GM12878 (cell line): ENCODE measurements around the gene TMEM161A. TPM values are rescaled to one million over a fixed set of nuclear protein-coding genes. Genes with fewer than 3 reads are reported as not detected.

ENCODE experiments used
- ATAC-seq: fragments of 200-7000 bp; cut with Tn5 transposase; 3 replicates; pipeline ENCODE4 v1.9.1; 2020; ENCODE audit warnings: mild to moderate bottlenecking, moderate library complexity
- BruUV-seq: library from RNA; stranded (reverse); fragments of 400-500 nt; replicated peaks from 2 replicates; lab custom pipeline; 2021; lab: Mats Ljungman, UMichigan
- CTCF ChIA-PET: fragments of 300-600 bp; sonication (Branson Sonifier 250); formaldehyde crosslinking; extraction: SDS; loops from one replicate; lab custom pipeline; 2021; ENCODE audit warnings: inconsistent platforms; lab: Yijun Ruan, JAX
- POLR2A ChIA-PET: fragments of 350-600 bp; formaldehyde crosslinking; extraction: SDS; loops from one replicate; lab custom pipeline; 2021; ENCODE audit warnings: inconsistent platforms; lab: Charles Lee
- RAD21 ChIA-PET: fragments of 300-600 bp; sonication (Branson Sonifier 250); formaldehyde crosslinking; loops from one replicate; lab custom pipeline; 2023; ENCODE audit warnings: antibody characterized with exemption; ENCODE audit not compliant: unreplicated experiment; lab: Charles Lee
- SMC1A ChIA-PET: fragments of 300-600 bp; sonication (Branson Sonifier 250); formaldehyde crosslinking; loops from one replicate; lab custom pipeline; 2023; ENCODE audit not compliant: unreplicated experiment, uncharacterized antibody; lab: Charles Lee
- DNase-seq: peaks from one replicate; pipeline ENCODE4 v3.0.0-alpha.2; 2011; ENCODE audit warnings: low read depth, low spot score
- FAIRE-seq: peaks from 3 replicates; lab custom pipeline; 2011; peaks lifted over from hg19 to GRCh38; lab: Jason Lieb, UNC
- H2AFZ ChIP-seq: 2 replicates; pipeline ENCODE4 v1.6.0; 2011; ENCODE audit warnings: low read depth, low read length, control low read depth; ENCODE audit not compliant: control insufficient read depth
- H3K27ac ChIP-seq: 2 replicates; pipeline ENCODE4 v1.5.1; 2011; ENCODE audit warnings: control low read depth; ENCODE audit not compliant: control insufficient read depth, insufficient read depth
- H3K27me3 ChIP-seq, 2 experiments: replicated peaks in 1 of 2; 2 replicates each; pipeline versions ENCODE4 v1.6.0 to v1.6.1; 2011; ENCODE audit warnings: low read length in 1 of 2; ENCODE audit not compliant: control insufficient read depth in 2 of 2, insufficient read depth in 2 of 2
- H3K36me3 ChIP-seq, 2 experiments: 2 replicates each; pipeline ENCODE4 v1.5.1; 2011; ENCODE audit warnings: low read length in 1 of 2; ENCODE audit not compliant: control insufficient read depth in 2 of 2, insufficient read depth in 2 of 2
- H3K4me1 ChIP-seq: 2 replicates; pipeline ENCODE4 v1.6.1; 2011; ENCODE audit warnings: mild to moderate bottlenecking, low read length, moderate library complexity, mixed read lengths; ENCODE audit not compliant: control insufficient read depth, insufficient read depth
- H3K4me2 ChIP-seq: 2 replicates; pipeline ENCODE4 v1.6.0; 2011; ENCODE audit warnings: control low read depth; ENCODE audit not compliant: control insufficient read depth, insufficient read depth
- H3K4me3 ChIP-seq: fragments of 200-600 bp; sonication (generic); 2 replicates; pipeline ENCODE4 v1.5.1; 2016
- H3K79me2 ChIP-seq: 2 replicates; pipeline ENCODE4 v1.6.0; 2011; ENCODE audit warnings: low read length; ENCODE audit not compliant: control insufficient read depth, insufficient read depth
- H3K9ac ChIP-seq: 2 replicates; pipeline ENCODE4 v1.8.0; 2011; ENCODE audit warnings: low read length, control low read depth, mixed read lengths; ENCODE audit not compliant: control insufficient read depth, insufficient read depth
- H3K9me3 ChIP-seq: replicated peaks from 3 replicates; pipeline ENCODE4 v1.5.1; 2011; ENCODE audit warnings: mild to moderate bottlenecking, low read length; ENCODE audit not compliant: control insufficient read depth, insufficient read depth
- H4K20me1 ChIP-seq: 2 replicates; pipeline ENCODE4 v1.6.0; 2011; ENCODE audit not compliant: control insufficient read depth, insufficient read depth
- BCL11A ChIP-seq: IDR thresholded peaks from 2 replicates; pipeline ENCODE4 v1.6.1; 2011; ENCODE audit warnings: low read depth, low read length
- BMI1 ChIP-seq: fragments of 450-650 bp; IDR thresholded peaks from 2 replicates; pipeline ENCODE4 v1.6.1; 2016; ENCODE audit warnings: mild to moderate bottlenecking, moderate library complexity, borderline replicate concordance
- CBX5 ChIP-seq: sonication (generic); IDR thresholded peaks from 2 replicates; pipeline ENCODE4 v1.6.1; 2016; ENCODE audit warnings: low read depth, moderate library complexity, mild to moderate bottlenecking, inconsistent platforms
- KLF5 ChIP-seq: fragments of 450-650 bp; IDR thresholded peaks from 2 replicates; pipeline ENCODE4 v1.6.1; 2014; ENCODE audit warnings: mild to moderate bottlenecking; ENCODE audit not compliant: partially characterized antibody
- WGBS: methylation state at CpG from one replicate; pipeline ENCODE4 v1.1.6; 2016; ENCODE audit warnings: low lambda C conversion rate; ENCODE audit not compliant: insufficient replicate concordance, insufficient coverage; ENCODE audit errors: missing lambda C conversion rate; 5-methylcytosine and 5-hydroxymethylcytosine counted together
- in situ Hi-C: fragments of 300-500 bp; cut with MboI; formaldehyde crosslinking; loops from 9 replicates; pipeline ENCODE4 v1.14.3; 2018; ENCODE audit warnings: mixed read lengths
- intact Hi-C: fragments of 100-400 bp; cut with micrococcal nuclease; formaldehyde crosslinking; loops from one replicate; pipeline ENCODE4 v1.14.2; 2022; ENCODE audit not compliant: unreplicated experiment
- polyA plus RNA-seq, 11 experiments: library from polyadenylated mRNA; depleted of rRNA in 4 of 11; unstranded in 6 of 11; stranded (reverse) in 5 of 11; fragments of >200 nt; fragmentation: Nextera tagmentation in 4 of 11; fragmentation: Illumina TruSeq in 1 of 11; extraction: Ambion mirVana in 4 of 11; extraction: Trizol in 1 of 11; gene quantifications; 1 replicate in 1 of 11; 2 replicates in 10 of 11; pipeline versions ENCODE4 v1.2.1 to v1.2.3, GENCODE V29; 2011 to 2016; ENCODE audit warnings: inconsistent platforms in 2 of 11, missing spikeins in 2 of 11, low read depth in 1 of 11
- total RNA-seq, 4 experiments: library from RNA; depleted of rRNA in 3 of 4; stranded (reverse); fragments of >200 nt in 3 of 4; fragmentation: Illumina TruSeq in 1 of 4; extraction: Trizol in 1 of 4; gene quantifications; 2 replicates each; pipeline versions ENCODE4 v1.2.1 to v1.2.3, GENCODE V29; 2013 to 2021

TMEM161A gene
- total and polyA plus RNA-seq, 10 of the 15 experiments (the other 5 are each of a cell fraction or from before 2014, with no cell fraction given), result 1.1 to 37.1 (median 19.0) TPM

GRCh38 chr19:19132912-19133311, 5.4 kb downstream of the TMEM161A start:
- SMC1A ChIA-PET, result no interaction called here
- Histone ChIP-seq H3K27ac (no peak overlapping the region), H3K4me2 (no peak overlapping the region), H3K9ac (no peak overlapping the region), H3K9me3 (peaks cover 9% of the 10 kb centered on the region; the same call in 2 of the 3 replicates), H3K4me1 (peaks cover 6% of the 10 kb centered on the region; the same call in 1 of the 2 replicates), H2AFZ (no peak overlapping the region), H3K27me3 (no peaks in the 10 kb centered on the region), H3K36me3 (no peaks in the 10 kb centered on the region), H4K20me1 (no peaks in the 10 kb centered on the region), H3K4me3 (no peak overlapping the region), H3K79me2 (peaks cover 6% of the 10 kb centered on the region)
- POLR2A ChIA-PET, result no interaction called here
- no TSS peak for BruUV-seq
- 93% methylated on average over 12 of the region's 12 CpGs for WGBS
- no peak for DNase-seq
- CTCF ChIA-PET, result interaction anchor here (1.4 kb wide), 1 partner anchor 10 kb away, joined by 3 read pairs; no protein-coding TSS in a partner anchor
- intact Hi-C loops, result no loop called here
- FAIRE-seq, result no peak
- in situ Hi-C loops, result no loop called here
- ATAC-seq, result no peak
- RAD21 ChIA-PET, result no interaction called here
- no peak for TF ChIP-seq KLF5
- no peak for TF ChIP-seq BCL11A

GRCh38 chr19:19131989-19132388, 6.3 kb downstream of the TMEM161A start:
- in situ Hi-C loops (no loop called here), intact Hi-C loops (no loop called here)
- DNase-seq, result no peak
- H3K4me1 ChIP-seq, result no peaks in the 10 kb centered on the region; the same call in 1 of the 2 replicates
- no peaks in the 10 kb centered on the region for H3K79me2 ChIP-seq
- ChIA-PET SMC1A (no interaction called here), CTCF (interaction anchor here (1.4 kb wide), 1 partner anchor 11 kb away, joined by 3 read pairs; no protein-coding TSS in a partner anchor), RAD21 (no interaction called here), POLR2A (interaction anchor here (0.5 kb wide), 1 partner anchor 97 kb away, joined by 3 read pairs; no protein-coding TSS in a partner anchor)
- H3K27me3 ChIP-seq, result no peaks in the 10 kb centered on the region
- peaks cover 9% of the 10 kb centered on the region; the same call in 2 of the 3 replicates for H3K9me3 ChIP-seq
- BruUV-seq, result no TSS peak
- no peak overlapping the region for H3K4me2 ChIP-seq
- no peak overlapping the region for H2AFZ ChIP-seq
- WGBS, result 94% methylated on average over 3 of the region's 3 CpGs
- H3K27ac ChIP-seq, result no peak overlapping the region
- no peak for FAIRE-seq
- no peak overlapping the region for H3K4me3 ChIP-seq
- ATAC-seq, result no peak
- no peak overlapping the region for H3K9ac ChIP-seq
- TF ChIP-seq CBX5 (peak; percentile 75; the same call in 1 of the 2 replicates), BMI1 (no peak)
- TF ChIP-seq, all 136 proteins: peak for 1
- Histone ChIP-seq H3K36me3 (no peaks in the 10 kb centered on the region), H4K20me1 (no peaks in the 10 kb centered on the region)
